GM19025 (cell line): ENCODE results near the gene SUCO.
"Not testable (repeated sequence)": the region's sequence is repeated elsewhere in the genome, so short reads cannot be mapped to it uniquely, and the experiment has no call there.

Experiments
- ATAC-seq: cut with Tn5 transposase; IDR thresholded peaks from one replicate; pipeline ENCODE4 v1.9.1; 2021; ENCODE audit warnings: mild to moderate bottlenecking, low read depth, moderate library complexity; ENCODE audit not compliant: unreplicated experiment

The SUCO gene

GRCh38 chr1:172532700-172533512 is at the start of gene SUCO:
TSS of gene SUCO (plus strand) at chr1:172533150. CDS start at chr1:172533436, 286 bp downstream.
- peak; percentile 82 for ATAC-seq

- ATAC-seq, result no peak
These were observed 49.5 kb upstream of the SUCO start for GRCh38 chr1:172483448-172483847.

GRCh38 chr1:172484252-172484651 is 48.7 kb upstream of the SUCO start:
- ATAC-seq, result no peak

- no peak for ATAC-seq
These were observed 47.3 kb upstream of the SUCO start for GRCh38 chr1:172485626-172486025.

- ATAC-seq, result no peak
These were observed 46.0 kb upstream of the SUCO start for GRCh38 chr1:172486805-172487454.

- no peak for ATAC-seq
These were observed 45.4 kb upstream of the SUCO start for GRCh38 chr1:172487550-172487949.

- ATAC-seq, result no peak
These were observed 44.6 kb upstream of the SUCO start for GRCh38 chr1:172488393-172488792.

GRCh38 chr1:172489847-172490246 is 43.1 kb upstream of the SUCO start:
- no peak for ATAC-seq

GRCh38 chr1:172492421-172492820 is 40.5 kb upstream of the SUCO start:
- ATAC-seq, result no peak

GRCh38 chr1:172494166-172494565 is 38.8 kb upstream of the SUCO start:
- no peak for ATAC-seq

GRCh38 chr1:172496127-172496526 is 36.8 kb upstream of the SUCO start:
- ATAC-seq, result not testable (repeated sequence)

- no peak for ATAC-seq
These were observed 36.3 kb upstream of the SUCO start for GRCh38 chr1:172496678-172497077.

GRCh38 chr1:172497230-172497629 is 35.7 kb upstream of the SUCO start:
- no peak for ATAC-seq

- ATAC-seq, result no peak
These were observed 34.1 kb upstream of the SUCO start for GRCh38 chr1:172498857-172499256.

- no peak for ATAC-seq
These were observed 33.3 kb upstream of the SUCO start for GRCh38 chr1:172499636-172500141.

- ATAC-seq, result no peak
These were observed 32.7 kb upstream of the SUCO start for GRCh38 chr1:172500207-172500606.

GRCh38 chr1:172507741-172508140 is 25.2 kb upstream of the SUCO start:
- no peak for ATAC-seq

GRCh38 chr1:172510479-172510878 is 22.5 kb upstream of the SUCO start:
- ATAC-seq, result no peak

- ATAC-seq, result no peak
These were observed 20.4 kb upstream of the SUCO start for GRCh38 chr1:172512591-172512990.

- no peak for ATAC-seq
These were observed 19.5 kb upstream of the SUCO start for GRCh38 chr1:172513479-172513878.

- no peak for ATAC-seq
These were observed 18.8 kb upstream of the SUCO start for GRCh38 chr1:172514108-172514507.

- ATAC-seq, result no peak
These were observed 17.5 kb upstream of the SUCO start for GRCh38 chr1:172515436-172515835.
